Tibial nerve (tissue), 3 donors: ENCODE data around the gene JTB.

Source experiments
- POLR2A ChIP-seq, 2 donors: fragments of 450-650 bp; IDR thresholded peaks; one replicate each; pipeline ENCODE4 v1.6.1; 2017; ENCODE audit warnings: antibody characterized with exemption in 2 of 2, mild to moderate bottlenecking in 2 of 2, moderate library complexity in 2 of 2
- TF ChIP-seq, protein P1 (sequence below), 5 experiments: fragments of 200-600 bp in 3 of 5; fragments of 450-650 bp in 2 of 5; sonication (generic) in 3 of 5; IDR thresholded peaks; one replicate each; pipeline ENCODE4 v1.5.1; 2016 to 2019; ENCODE audit warnings: antibody characterized with exemption in 5 of 5, mild to moderate bottlenecking in 3 of 5, moderate library complexity in 2 of 5

DNA sequence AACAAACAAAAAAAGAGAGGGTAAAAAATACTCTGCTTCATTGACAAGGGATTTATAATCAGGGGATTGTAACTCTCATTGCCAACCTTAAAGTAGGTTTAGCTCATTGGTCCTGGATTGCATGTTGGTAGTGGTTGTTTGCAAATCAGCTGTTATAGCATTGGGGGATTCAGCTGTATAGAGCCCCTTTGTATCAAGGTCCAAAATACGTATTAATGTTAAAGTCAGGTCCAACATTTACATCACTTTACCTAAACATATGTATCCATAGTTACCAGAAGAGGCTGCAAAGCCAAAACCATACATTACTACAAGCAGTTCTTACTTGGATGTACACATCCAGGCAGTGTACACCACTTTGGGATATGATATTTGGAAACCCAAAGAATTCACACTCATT, 42.5 kb upstream of the JTB start:
- no peak for TF ChIP-seq POLR2A (IDR thresholded peaks at IDR 0.05)
- TF ChIP-seq, protein P1, sequence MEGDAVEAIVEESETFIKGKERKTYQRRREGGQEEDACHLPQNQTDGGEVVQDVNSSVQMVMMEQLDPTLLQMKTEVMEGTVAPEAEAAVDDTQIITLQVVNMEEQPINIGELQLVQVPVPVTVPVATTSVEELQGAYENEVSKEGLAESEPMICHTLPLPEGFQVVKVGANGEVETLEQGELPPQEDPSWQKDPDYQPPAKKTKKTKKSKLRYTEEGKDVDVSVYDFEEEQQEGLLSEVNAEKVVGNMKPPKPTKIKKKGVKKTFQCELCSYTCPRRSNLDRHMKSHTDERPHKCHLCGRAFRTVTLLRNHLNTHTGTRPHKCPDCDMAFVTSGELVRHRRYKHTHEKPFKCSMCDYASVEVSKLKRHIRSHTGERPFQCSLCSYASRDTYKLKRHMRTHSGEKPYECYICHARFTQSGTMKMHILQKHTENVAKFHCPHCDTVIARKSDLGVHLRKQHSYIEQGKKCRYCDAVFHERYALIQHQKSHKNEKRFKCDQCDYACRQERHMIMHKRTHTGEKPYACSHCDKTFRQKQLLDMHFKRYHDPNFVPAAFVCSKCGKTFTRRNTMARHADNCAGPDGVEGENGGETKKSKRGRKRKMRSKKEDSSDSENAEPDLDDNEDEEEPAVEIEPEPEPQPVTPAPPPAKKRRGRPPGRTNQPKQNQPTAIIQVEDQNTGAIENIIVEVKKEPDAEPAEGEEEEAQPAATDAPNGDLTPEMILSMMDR (IDR thresholded peaks at IDR 0.05): no peak
